ENCODE data around the gene PRSS53. TPM values are rescaled to one million over a fixed set of nuclear protein-coding genes. Genes with fewer than 3 reads are reported as not detected.
A peak's percentile ranks its signal among the peaks of the same experiment; 100 is the strongest.

PRSS53 gene
- total RNA-seq, 1 experiment from 2014 or later = 2.8 TPM

- no peak overlapping the region for H2BK120ac ChIP-seq (ENCODE audit: low read depth, low read length, poor library complexity, severe bottlenecking)
- no peak overlapping the region for H3K27ac ChIP-seq (ENCODE audit: insufficient read length, low read depth, low read length)
- H2AFZ ChIP-seq (ENCODE audit: low read length) = no peak overlapping the region
- H3K14ac ChIP-seq (ENCODE audit: insufficient read depth, low read length) = no peak overlapping the region
- H3K56ac ChIP-seq (ENCODE audit: insufficient read length, low read depth, low read length) = no peak overlapping the region
- H3K4me2 ChIP-seq (ENCODE audit: insufficient read depth, insufficient read length, low read length) = no peak overlapping the region
- peaks cover 6% of the 10 kb centered on the region for H3K79me1 ChIP-seq (ENCODE audit: insufficient read depth, low read depth, low read length, poor library complexity, severe bottlenecking)
- H3K9ac ChIP-seq (ENCODE audit: extremely low read depth, insufficient read length, low read length) = no peak overlapping the region
- Mint-ChIP-seq H3K27ac (peak overlapping the region in 1 of 3 experiments; percentile 47; a peak in 2 of 7 replicates), H3K4me1 (no peaks in the 10 kb centered on the region), H3K27me3 (ENCODE audit: low read depth) (no peaks in the 10 kb centered on the region), H3K4me3 (no peak overlapping the region), H3K9me3 (no peaks in the 10 kb centered on the region), H3K36me3 (ENCODE audit: insufficient read depth in 1 of 3, low read depth in 3 of 3) (peaks cover 22 to 46% (median 40%) of the 10 kb centered on the region in 3 experiments)
- H4K20me1 ChIP-seq (ENCODE audit: control insufficient read depth, insufficient read depth, insufficient read length) = no peaks in the 10 kb centered on the region
- no peak overlapping the region for H3K18ac ChIP-seq (ENCODE audit: insufficient read length, low read depth, low read length)
- no peak overlapping the region for H3T11ph ChIP-seq (ENCODE audit: low read length)
- TF ChIP-seq CTCF (conservative IDR thresholded peaks at IDR 0.05) = no peak
- no peak overlapping the region for H4K5ac ChIP-seq (ENCODE audit: insufficient read length, low read depth, low read length)
- H3K23me2 ChIP-seq (ENCODE audit: insufficient read length, low read depth, low read length, poor library complexity, severe bottlenecking) = no peaks in the 10 kb centered on the region
- no peak overlapping the region for H2BK15ac ChIP-seq (ENCODE audit: low read depth, low read length)
- no peak overlapping the region for H2BK5ac ChIP-seq (ENCODE audit: insufficient read length, low read length)
- no peak overlapping the region for H3K4ac ChIP-seq (ENCODE audit: low read depth, low read length)
- H3K79me2 ChIP-seq (ENCODE audit: insufficient read depth, low read length) = peaks cover 9% of the 10 kb centered on the region; the same call in 1 of the 2 replicates
- H3K4me1 ChIP-seq (ENCODE audit: insufficient read depth, low read length) = no peaks in the 10 kb centered on the region
- no peak overlapping the region for H4K91ac ChIP-seq (ENCODE audit: insufficient read length, low read depth, low read length)
- H4K8ac ChIP-seq (replicated peaks; ENCODE audit: insufficient read length, low read depth, low read length) = no peak overlapping the region
- H2AK5ac ChIP-seq (ENCODE audit: insufficient read length, low read length) = no peak overlapping the region
- no peak overlapping the region for H3K23ac ChIP-seq (ENCODE audit: insufficient read length, low read depth, low read length)
- H3K27me3 ChIP-seq (ENCODE audit: insufficient read depth, low read length) = no peaks in the 10 kb centered on the region
- no CpG with 5 or more reads among the region's 4 CpGs for WGBS (ENCODE audit: extremely low coverage, insufficient read length, low lambda C conversion rate)
- no peak overlapping the region for H2BK12ac ChIP-seq (ENCODE audit: insufficient read length, low read depth, low read length)
- no peak for DNase-seq
- no peak overlapping the region for H2BK20ac ChIP-seq (ENCODE audit: low read depth, low read length, poor library complexity, severe bottlenecking)
- H3K9me3 ChIP-seq (ENCODE audit: control insufficient read depth, low read depth, low read length) = no peaks in the 10 kb centered on the region
Measured at GRCh38 chr16:31064882-31065461, 23.8 kb downstream of the PRSS53 start.

Data from H9 (cell line).